H1 (cell line): ENCODE results near the gene TBX5. TPM values are rescaled to one million over a fixed set of nuclear protein-coding genes. Genes with fewer than 3 reads are reported as not detected.
A peak's percentile ranks its signal among the peaks of the same experiment; 100 is the strongest.

Source experiments
- CTCF ChIA-PET: fragments of 300-600 bp; sonication (Branson Sonifier 250); formaldehyde crosslinking; loops from one replicate; lab custom pipeline; 2021; ENCODE audit not compliant: partially characterized antibody; lab: Charles Lee
- POLR2A ChIA-PET: fragments of 300-600 bp; sonication (Branson Sonifier 250); formaldehyde crosslinking; loops from one replicate; lab custom pipeline; 2021; ENCODE audit warnings: inconsistent platforms; ENCODE audit not compliant: partially characterized antibody; lab: Charles Lee
- DNase-seq, 2 experiments: peaks; one replicate each; pipeline versions ENCODE4 v3.0.0 to v3.0.0-alpha.2; 2010 to 2022; ENCODE audit warnings: low spot score in 2 of 2, low read depth in 1 of 2, mixed read lengths in 1 of 2
- FAIRE-seq: peaks from 2 replicates; lab custom pipeline; 2011; peaks lifted over from hg19 to GRCh38; lab: Jason Lieb, UNC
- H2AFZ ChIP-seq: 2 replicates; pipeline ENCODE4 v1.8.1; 2012; ENCODE audit warnings: low read length, inconsistent platforms
- H2AK5ac ChIP-seq: 2 replicates; pipeline ENCODE4 v1.6.1; 2013; ENCODE audit warnings: low read depth, low read length
- H2BK120ac ChIP-seq: replicated peaks from 2 replicates; pipeline ENCODE3; 2013; ENCODE audit warnings: low read depth, low read length, inconsistent platforms
- H2BK12ac ChIP-seq: 2 replicates; pipeline ENCODE4 v1.6.1; 2013; ENCODE audit warnings: low read depth, low read length
- H2BK15ac ChIP-seq: 2 replicates; pipeline ENCODE4 v1.6.1; 2013; ENCODE audit warnings: low read length
- H2BK20ac ChIP-seq: 2 replicates; pipeline ENCODE4 v1.6.1; 2013; ENCODE audit warnings: low read length
- H2BK5ac ChIP-seq: 2 replicates; pipeline ENCODE4 v1.6.1; 2013; ENCODE audit warnings: low read depth, low read length
- H3K14ac ChIP-seq: 2 replicates; pipeline ENCODE4 v1.6.1; 2013; ENCODE audit warnings: inconsistent platforms; ENCODE audit not compliant: insufficient read length
- H3K18ac ChIP-seq: 2 replicates; pipeline ENCODE4 v1.6.1; 2013; ENCODE audit warnings: low read length; ENCODE audit errors: extremely low read depth
- H3K23ac ChIP-seq: 2 replicates; pipeline ENCODE4 v1.6.1; 2013; ENCODE audit warnings: inconsistent platforms; ENCODE audit not compliant: insufficient read length
- H3K23me2 ChIP-seq: 2 replicates; pipeline ENCODE4 v1.6.1; 2013; ENCODE audit warnings: low read depth, low read length
- H3K27ac ChIP-seq: 2 replicates; pipeline ENCODE4 v1.6.1; 2011; ENCODE audit warnings: low read depth, low read length, inconsistent platforms
- H3K27me3 ChIP-seq, 4 experiments: replicated peaks in 1 of 4; 1 replicate in 1 of 4; 2 replicates in 3 of 4; pipeline versions ENCODE4 v1.6.1 to v1.8.1; 2011 to 2013; ENCODE audit warnings: low read length in 3 of 4, mild to moderate bottlenecking in 3 of 4, inconsistent platforms in 2 of 4, mixed read lengths in 2 of 4, moderate library complexity in 1 of 4; ENCODE audit not compliant: control insufficient read depth in 3 of 4, insufficient read depth in 3 of 4; ENCODE audit errors: extremely low read depth in 1 of 4
- H3K36me3 ChIP-seq, 4 experiments: 2 replicates each; pipeline versions ENCODE4 v1.6.1 to v1.8.1; 2011 to 2013; ENCODE audit warnings: mild to moderate bottlenecking in 4 of 4, low read length in 3 of 4, moderate library complexity in 2 of 4, control low read depth in 1 of 4, inconsistent platforms in 1 of 4; ENCODE audit not compliant: insufficient read depth in 4 of 4, control insufficient read depth in 2 of 4
- H3K4ac ChIP-seq: replicated peaks from 2 replicates; pipeline ENCODE3; 2013; ENCODE audit warnings: low read length, low read depth, mixed read lengths, inconsistent platforms; ENCODE audit not compliant: insufficient read length
- H3K4me1 ChIP-seq, 4 experiments: replicated peaks in 1 of 4; 1 replicate in 1 of 4; 2 replicates in 3 of 4; pipeline versions ENCODE4 v1.6.1 to v1.8.1; 2011 to 2013; ENCODE audit warnings: low read length in 3 of 4, inconsistent platforms in 2 of 4, mixed read lengths in 1 of 4; ENCODE audit not compliant: insufficient read depth in 4 of 4, control insufficient read depth in 3 of 4
- H3K4me2 ChIP-seq, 2 experiments: 2 replicates each; pipeline versions ENCODE4 v1.6.1 to v1.8.1; 2011 to 2013; ENCODE audit warnings: low read depth in 2 of 2, low read length in 2 of 2, control low read depth in 1 of 2, inconsistent platforms in 1 of 2, mild to moderate bottlenecking in 1 of 2; ENCODE audit not compliant: insufficient read depth in 1 of 2
- H3K4me3 ChIP-seq, 4 experiments: fragments of 200-600, 300-600 bp in 1 of 4; sonication (generic), shearing (Covaris generic), sonication (Bioruptor Twin) in 1 of 4; 2 replicates each; pipeline versions ENCODE4 v1.5.1 to v1.8.1; 2011 to 2016; ENCODE audit warnings: low read length in 4 of 4, low read depth in 3 of 4, control low read depth in 2 of 4, inconsistent platforms in 2 of 4, mild to moderate bottlenecking in 2 of 4, mixed read lengths in 1 of 4, moderate library complexity in 1 of 4; ENCODE audit not compliant: insufficient read depth in 2 of 4; ENCODE audit errors: extremely low read depth in 1 of 4
- H3K56ac ChIP-seq: replicated peaks from 2 replicates; pipeline ENCODE3; 2013; ENCODE audit warnings: low read depth, mild to moderate bottlenecking, mixed read lengths, low read length, inconsistent platforms; ENCODE audit not compliant: insufficient read length
- H3K79me1 ChIP-seq: 2 replicates; pipeline ENCODE4 v1.6.1; 2013; ENCODE audit warnings: low read depth, low read length, control low read depth
- H3K79me2 ChIP-seq, 2 experiments: 2 replicates each; pipeline versions ENCODE4 v1.6.1 to v1.8.1; 2012 to 2013; ENCODE audit warnings: low read length in 2 of 2, mild to moderate bottlenecking in 2 of 2, inconsistent platforms in 1 of 2; ENCODE audit not compliant: insufficient read depth in 2 of 2, control insufficient read depth in 1 of 2
- H3K9ac ChIP-seq, 4 experiments: replicated peaks in 1 of 4; 1 replicate in 1 of 4; 2 replicates in 3 of 4; pipeline versions ENCODE4 v1.6.1 to v1.8.1; 2011 to 2013; ENCODE audit warnings: low read depth in 3 of 4, low read length in 3 of 4, control low read depth in 2 of 4, mild to moderate bottlenecking in 2 of 4, moderate library complexity in 2 of 4, inconsistent platforms in 1 of 4; ENCODE audit errors: extremely low read depth in 1 of 4
- H3K9me3 ChIP-seq, 2 experiments: 2 replicates each; pipeline versions ENCODE4 v1.6.1 to v1.8.1; 2012 to 2013; ENCODE audit warnings: mild to moderate bottlenecking in 2 of 2, moderate library complexity in 2 of 2, control low read depth in 1 of 2, inconsistent platforms in 1 of 2, low read depth in 1 of 2, low read length in 1 of 2, mixed read lengths in 1 of 2; ENCODE audit not compliant: insufficient read depth in 2 of 2
- H4K20me1 ChIP-seq, 2 experiments: replicated peaks in 1 of 2; 2 replicates each; pipeline versions ENCODE3 to v1.8.1; 2011 to 2013; ENCODE audit warnings: inconsistent platforms in 2 of 2, low read length in 2 of 2, mild to moderate bottlenecking in 1 of 2; ENCODE audit not compliant: insufficient read depth in 2 of 2, control insufficient read depth in 1 of 2
- H4K5ac ChIP-seq: 2 replicates; pipeline ENCODE4 v1.6.1; 2013; ENCODE audit warnings: low read length, low read depth, mixed read lengths, inconsistent platforms; ENCODE audit not compliant: insufficient read length
- H4K8ac ChIP-seq: 2 replicates; pipeline ENCODE4 v1.8.0; 2013; ENCODE audit warnings: mild to moderate bottlenecking, moderate library complexity, low read length, inconsistent platforms; ENCODE audit not compliant: insufficient read depth; ENCODE audit errors: extremely low read depth
- H4K91ac ChIP-seq: replicated peaks from 2 replicates; pipeline ENCODE3; 2013; ENCODE audit warnings: low read length, mixed read lengths, inconsistent platforms; ENCODE audit not compliant: insufficient read length
- CBX5 ChIP-seq: fragments of 300-800, 300-1000 bp; sonication (generic); IDR thresholded peaks from 2 replicates; pipeline ENCODE4 v1.7.1; 2016; ENCODE audit warnings: antibody characterized with exemption, low read length, low read depth
- KDM1A ChIP-seq: fragments of 200-600, 300-600 bp; sonication (generic); IDR thresholded peaks from 2 replicates; pipeline ENCODE4 v1.7.1; 2016; ENCODE audit warnings: mild to moderate bottlenecking, low read length, borderline replicate concordance
- RAD21 ChIP-seq, 2 experiments: IDR thresholded peaks in 1 of 2; conservative IDR thresholded peaks in 1 of 2; 2 replicates each; pipeline ENCODE4 v1.6.1; 2011; ENCODE audit warnings: low read depth in 2 of 2, low read length in 2 of 2, improper control_type of control experiment in 1 of 2, inconsistent platforms in 1 of 2, mild to moderate bottlenecking in 1 of 2, moderate library complexity in 1 of 2
- RFX5 ChIP-seq: IDR thresholded peaks from 2 replicates; pipeline ENCODE4 v1.6.1; 2011; ENCODE audit warnings: low read depth, low read length, improper control_type of control experiment, borderline replicate concordance
- WGBS, 2 experiments: shearing (Covaris generic) in 1 of 2; methylation state at CpG; one replicate each; pipeline versions ENCODE4 v1.1.6 to v1.1.7; 2013 to 2015; ENCODE audit warnings: low lambda C conversion rate in 2 of 2, mixed read lengths in 2 of 2, inconsistent platforms in 1 of 2, low coverage in 1 of 2, missing lambda C conversion rate in 1 of 2; ENCODE audit not compliant: insufficient replicate concordance in 2 of 2, insufficient coverage in 1 of 2, insufficient read length in 1 of 2; ENCODE audit errors: extremely low coverage in 1 of 2, missing lambda C conversion rate in 1 of 2; 5-methylcytosine and 5-hydroxymethylcytosine counted together
- polyA plus RNA-seq, 7 experiments: library from polyadenylated mRNA; depleted of rRNA in 3 of 7; stranded (reverse) in 5 of 7; unstranded in 2 of 7; fragments of >200 nt in 5 of 7; fragments of 200-250 nt in 2 of 7; gene quantifications; 1 replicate in 5 of 7; 2 replicates in 1 of 7; 4 replicates in 1 of 7; pipeline versions ENCODE4 v1.2.1 to v1.2.3, GENCODE V29; 2011 to 2013; ENCODE audit warnings: missing spikeins in 2 of 7, mixed read lengths in 2 of 7
- total RNA-seq: library from RNA; stranded (reverse); fragmentation: NEBNext Ultra II Directional; extraction: Animal tissue kit (Norgen Biotek cat#: 25700); gene quantifications from 2 replicates; pipeline ENCODE4 v1.2.1, GENCODE V29; 2021

Gene TBX5
- total and polyA plus RNA-seq, 2 of the 8 experiments (the other 6 are each of a cell fraction or from before 2014, with no cell fraction given) = 0.05 TPM; not detected in 1

DNA sequence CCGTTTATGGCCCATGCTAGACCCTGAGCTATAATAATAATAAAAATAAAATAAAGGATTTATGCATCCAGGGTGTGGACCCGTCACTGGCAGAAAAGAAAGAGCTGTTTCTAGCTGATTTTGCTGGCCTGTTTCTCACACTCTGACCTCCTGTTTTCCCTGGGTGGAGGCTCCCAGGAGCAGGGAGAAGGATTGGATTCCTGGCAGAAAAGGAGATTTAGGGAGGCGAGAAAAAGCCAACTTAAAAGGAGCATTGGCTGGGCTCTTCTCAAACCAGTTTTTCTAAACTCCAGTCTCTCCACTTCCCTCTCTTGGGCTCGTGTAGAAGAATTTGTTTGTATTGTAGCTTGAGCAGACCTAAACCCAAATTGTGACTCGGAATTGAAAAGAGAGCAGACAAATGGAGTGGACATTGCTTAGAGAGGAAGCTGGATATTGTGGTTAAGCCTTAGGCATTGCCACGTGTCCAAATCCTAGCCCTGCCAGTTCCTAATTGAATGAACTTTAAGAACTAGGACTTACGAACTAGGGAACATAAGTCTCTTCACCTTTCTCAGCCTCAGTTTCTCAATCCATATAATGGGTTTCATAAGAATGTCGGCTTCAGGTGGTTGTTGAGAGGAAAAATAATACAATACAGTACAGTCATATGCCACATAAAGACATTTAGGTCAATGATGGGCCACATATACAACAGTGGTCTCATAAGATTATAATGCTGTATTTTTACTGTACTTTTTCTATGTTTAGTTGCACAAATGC is 14.4 kb upstream of the TBX5 start:
- no peak overlapping the region for H3K27ac ChIP-seq
- H3K4me1 ChIP-seq = no peaks in the 10 kb centered on the region
- no peak overlapping the region for H2BK5ac ChIP-seq
- peaks cover 16 to 40% (median 34%) of the 10 kb centered on the region in 4 experiments for H3K27me3 ChIP-seq
- H2AFZ ChIP-seq = no peak overlapping the region
- no peak overlapping the region for H2BK15ac ChIP-seq
- FAIRE-seq = no peak
- H4K91ac ChIP-seq = no peak overlapping the region
- no peaks in the 10 kb centered on the region for H3K79me2 ChIP-seq
- H3K4me3 ChIP-seq = no peak overlapping the region
- no peaks in the 10 kb centered on the region for H3K79me1 ChIP-seq
- H3K9ac ChIP-seq = no peak overlapping the region
- no peak overlapping the region for H2AK5ac ChIP-seq
- H3K4me2 ChIP-seq = no peak overlapping the region
- no peak overlapping the region for H3K23ac ChIP-seq
- WGBS, 2 experiments = 78% methylated on average over 8 of the region's 8 CpGs; no CpG with 5 or more reads in 1 of the 2 experiments
- no peaks in the 10 kb centered on the region for H3K9me3 ChIP-seq
- H2BK120ac ChIP-seq = no peak overlapping the region
- DNase-seq = no peak
- no peak overlapping the region for H3K4ac ChIP-seq
- no peak overlapping the region for H3K14ac ChIP-seq
- POLR2A ChIA-PET = interaction anchor here (0.6 kb wide), 1 partner anchor 90 kb away, joined by 3 read pairs; no protein-coding TSS in a partner anchor
- TF ChIP-seq KDM1A (0 out of 2 replicates have a peak, but pooled peaks have one; percentile 20), CBX5 (no peak), RAD21 (IDR thresholded peaks at IDR 0.05 in 1 of 2, conservative IDR thresholded peaks at IDR 0.05 in 1 of 2; ENCODE audit: low read depth in 2 of 2, low read length in 2 of 2) (no peak), RFX5 (no peak)
- TF ChIP-seq, all 59 proteins: peak for 1
- Histone ChIP-seq H3K56ac (no peak overlapping the region), H3K36me3 (no peaks in the 10 kb centered on the region), H4K5ac (no peak overlapping the region), H2BK20ac (no peak overlapping the region), H4K20me1 (peaks cover 2 to 8% of the 10 kb centered on the region in 2 experiments), H3K18ac (no peak overlapping the region), H3K23me2 (no peaks in the 10 kb centered on the region), H4K8ac (no peak overlapping the region), H2BK12ac (no peak overlapping the region)
- CTCF ChIA-PET = interaction anchor here (0.6 to 1.3 kb wide), 3 partner anchors 82 to 254 kb away, joined by 3 to 6 read pairs (median 3); no protein-coding TSS in a partner anchor
